ENCODE data around the gene STH. TPM values are rescaled to one million over a fixed set of nuclear protein-coding genes. Genes with fewer than 3 reads are reported as not detected.

Gene STH
- total and polyA plus RNA-seq, 2 experiments from 2014 or later, result 0.55 TPM; not detected in 1

- Mint-ChIP-seq H3K36me3 (ENCODE audit: low read depth) (no peaks in the 10 kb centered on the region), H3K9me3 (no peaks in the 10 kb centered on the region; the same call in 2 of the 3 replicates), H3K27ac (no peak overlapping the region), H3K4me1 (no peaks in the 10 kb centered on the region), H3K27me3 (ENCODE audit: insufficient read depth, low read depth, poor library complexity) (peaks cover 5% of the 10 kb centered on the region), H3K4me3 (no peak overlapping the region)
- Histone ChIP-seq H3K4me3 (no peak overlapping the region), H3K4me1 (ENCODE audit: insufficient read depth) (no peaks in the 10 kb centered on the region), H3K27ac (ENCODE audit: low read depth) (no peak overlapping the region), H3K4me2 (no peak overlapping the region), H3K27me3 (ENCODE audit: insufficient read depth) (0 out of 2 replicates have a peak, but pooled peaks cover 2% of the 10 kb centered on the region), H2AFZ (no peak overlapping the region), H3K36me3 (ENCODE audit: insufficient read depth) (no peaks in the 10 kb centered on the region), H3F3A (replicated peaks; ENCODE audit: low read depth) (no peaks in the 10 kb centered on the region), H3K9me2 (ENCODE audit: insufficient read depth) (0 out of 2 replicates have a peak, but pooled peaks cover 7% of the 10 kb centered on the region), H3K79me2 (replicated peaks; ENCODE audit: insufficient read depth) (no peaks in the 10 kb centered on the region), H4K20me1 (replicated peaks; ENCODE audit: insufficient read depth) (no peaks in the 10 kb centered on the region)
- ATAC-seq, result no peak
- DNase-seq (ENCODE audit: low spot score), result no peak
- TF ChIP-seq JUNB (IDR thresholded peaks at IDR 0.05; ENCODE audit: unreplicated experiment) (no peak), EZH2 (IDR thresholded peaks at IDR 0.05; ENCODE audit: low read depth, unreplicated experiment) (no peak), EZH2phosphoT487 (IDR thresholded peaks at IDR 0.05; ENCODE audit: unreplicated experiment) (no peak), CREB1 (CRISPR knock-in tag; IDR thresholded peaks at IDR 0.05; ENCODE audit: low read depth) (no peak), ZNF114 (CRISPR knock-in tag; IDR thresholded peaks at IDR 0.05) (no peak), ZNF331 (CRISPR knock-in tag; IDR thresholded peaks at IDR 0.05; ENCODE audit: low read depth) (no peak), STAT1 (IDR thresholded peaks at IDR 0.05; ENCODE audit: unreplicated experiment) (no peak), ZNF462 (CRISPR knock-in tag; IDR thresholded peaks at IDR 0.05) (no peak), POLR2AphosphoS5 (IDR thresholded peaks at IDR 0.05; ENCODE audit: low read depth) (no peak), CTCF (conservative IDR thresholded peaks at IDR 0.05; ENCODE audit: low read depth in 2 of 2) (no peak), ETS1 (IDR thresholded peaks at IDR 0.05) (no peak), NANOG (IDR thresholded peaks at IDR 0.05; ENCODE audit: borderline replicate concordance) (no peak)
- TF ChIP-seq, protein P1, sequence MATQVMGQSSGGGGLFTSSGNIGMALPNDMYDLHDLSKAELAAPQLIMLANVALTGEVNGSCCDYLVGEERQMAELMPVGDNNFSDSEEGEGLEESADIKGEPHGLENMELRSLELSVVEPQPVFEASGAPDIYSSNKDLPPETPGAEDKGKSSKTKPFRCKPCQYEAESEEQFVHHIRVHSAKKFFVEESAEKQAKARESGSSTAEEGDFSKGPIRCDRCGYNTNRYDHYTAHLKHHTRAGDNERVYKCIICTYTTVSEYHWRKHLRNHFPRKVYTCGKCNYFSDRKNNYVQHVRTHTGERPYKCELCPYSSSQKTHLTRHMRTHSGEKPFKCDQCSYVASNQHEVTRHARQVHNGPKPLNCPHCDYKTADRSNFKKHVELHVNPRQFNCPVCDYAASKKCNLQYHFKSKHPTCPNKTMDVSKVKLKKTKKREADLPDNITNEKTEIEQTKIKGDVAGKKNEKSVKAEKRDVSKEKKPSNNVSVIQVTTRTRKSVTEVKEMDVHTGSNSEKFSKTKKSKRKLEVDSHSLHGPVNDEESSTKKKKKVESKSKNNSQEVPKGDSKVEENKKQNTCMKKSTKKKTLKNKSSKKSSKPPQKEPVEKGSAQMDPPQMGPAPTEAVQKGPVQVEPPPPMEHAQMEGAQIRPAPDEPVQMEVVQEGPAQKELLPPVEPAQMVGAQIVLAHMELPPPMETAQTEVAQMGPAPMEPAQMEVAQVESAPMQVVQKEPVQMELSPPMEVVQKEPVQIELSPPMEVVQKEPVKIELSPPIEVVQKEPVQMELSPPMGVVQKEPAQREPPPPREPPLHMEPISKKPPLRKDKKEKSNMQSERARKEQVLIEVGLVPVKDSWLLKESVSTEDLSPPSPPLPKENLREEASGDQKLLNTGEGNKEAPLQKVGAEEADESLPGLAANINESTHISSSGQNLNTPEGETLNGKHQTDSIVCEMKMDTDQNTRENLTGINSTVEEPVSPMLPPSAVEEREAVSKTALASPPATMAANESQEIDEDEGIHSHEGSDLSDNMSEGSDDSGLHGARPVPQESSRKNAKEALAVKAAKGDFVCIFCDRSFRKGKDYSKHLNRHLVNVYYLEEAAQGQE (IDR thresholded peaks at IDR 0.05; ENCODE audit: unreplicated experiment), result no peak
Measured at GRCh38 chr17:45974916-45975630, 24.0 kb upstream of the STH start.

Data from GM23338 (cell line).